HepG2 (cell line): Measurements from ENCODE around the gene KLF16. TPM values are rescaled to one million over a fixed set of nuclear protein-coding genes. Genes with fewer than 3 reads are reported as not detected.

ENCODE experiments used
- ELF4 ChIP-seq: sonication (generic); formaldehyde crosslinking; IDR thresholded peaks from 2 replicates; pipeline ENCODE4 v1.5.0; 2020; ENCODE audit warnings: missing genetic modification reagents, mild to moderate bottlenecking, moderate library complexity, borderline replicate concordance
- EP300 ChIP-seq, 3 experiments: sonication (generic) in 1 of 3; formaldehyde crosslinking in 1 of 3; IDR thresholded peaks; 2 replicates each; pipeline versions ENCODE4 v1.5.1 to v1.6.1; 2011 to 2020; ENCODE audit warnings: low read depth in 2 of 3, low read length in 2 of 3, borderline replicate concordance in 1 of 3, improper control_type of control experiment in 1 of 3, mild to moderate bottlenecking in 1 of 3, missing genetic modification reagents in 1 of 3, moderate library complexity in 1 of 3
- HNRNPK ChIP-seq: fragments of 200-400 bp; formaldehyde crosslinking; IDR thresholded peaks from 2 replicates; pipeline ENCODE4 v1.6.1; 2018; ENCODE audit warnings: low read length, low read depth, moderate library complexity, mild to moderate bottlenecking; ENCODE audit not compliant: poor library complexity, severe bottlenecking
- JUN ChIP-seq: sonication (generic); formaldehyde crosslinking; IDR thresholded peaks from 2 replicates; pipeline ENCODE4 v1.4.0; 2020; ENCODE audit warnings: mild to moderate bottlenecking, missing genetic modification reagents
- MED8 ChIP-seq: sonication (generic); formaldehyde crosslinking; IDR thresholded peaks from 2 replicates; pipeline ENCODE4 v1.8.1; 2023; ENCODE audit warnings: mild to moderate bottlenecking, missing genetic modification reagents; ENCODE audit not compliant: insufficient replicate concordance
- RAD21 ChIP-seq: fragments of 450-650 bp; formaldehyde crosslinking; IDR thresholded peaks from 2 replicates; pipeline ENCODE4 v1.5.0; 2020; ENCODE audit warnings: mild to moderate bottlenecking
- REPIN1 ChIP-seq: sonication (generic); formaldehyde crosslinking; IDR thresholded peaks from 2 replicates; pipeline ENCODE4 v1.8.0; 2022; ENCODE audit warnings: missing genetic modification reagents, low read depth, mild to moderate bottlenecking, borderline replicate concordance
- REST ChIP-seq, 2 experiments: IDR thresholded peaks; 2 replicates each; pipeline ENCODE4 v1.6.1; 2011 to 2012; ENCODE audit warnings: low read length in 2 of 2, borderline replicate concordance in 1 of 2, low read depth in 1 of 2, mild to moderate bottlenecking in 1 of 2, moderate library complexity in 1 of 2
- SIN3A ChIP-seq: IDR thresholded peaks from 2 replicates; pipeline ENCODE4 v1.6.1; 2011; ENCODE audit warnings: low read depth, mild to moderate bottlenecking, control low read depth, low read length, borderline replicate concordance
- ZBTB1 ChIP-seq: sonication (generic); formaldehyde crosslinking; IDR thresholded peaks from 2 replicates; pipeline ENCODE4 v1.4.0; 2020; ENCODE audit warnings: missing genetic modification reagents, borderline replicate concordance
- ZBTB14 ChIP-seq: sonication (generic); formaldehyde crosslinking; IDR thresholded peaks from 2 replicates; pipeline ENCODE4 v1.4.0; 2020; ENCODE audit warnings: missing genetic modification reagents
- ZFAT ChIP-seq: sonication (generic); formaldehyde crosslinking; conservative IDR thresholded peaks from 2 replicates; pipeline ENCODE4 v1.8.1; 2023; ENCODE audit warnings: missing genetic modification reagents, inconsistent platforms
- ZFP1 ChIP-seq: IDR thresholded peaks from 2 replicates; pipeline ENCODE4 v1.6.1; 2016
- ZNF607 ChIP-seq: sonication (generic); formaldehyde crosslinking; IDR thresholded peaks from 2 replicates; pipeline ENCODE4 v1.5.1; 2020; ENCODE audit warnings: missing genetic modification reagents, mild to moderate bottlenecking, borderline replicate concordance
- ZNF713 ChIP-seq: sonication (generic); formaldehyde crosslinking; IDR thresholded peaks from 2 replicates; pipeline ENCODE4 v1.4.0; 2020; ENCODE audit warnings: mild to moderate bottlenecking, missing genetic modification reagents
- ZNF772 ChIP-seq: sonication (generic); formaldehyde crosslinking; IDR thresholded peaks from 2 replicates; pipeline ENCODE4 v1.5.0; 2020; ENCODE audit warnings: mild to moderate bottlenecking, missing genetic modification reagents
- polyA plus RNA-seq, 8 experiments: library from polyadenylated mRNA; depleted of rRNA in 3 of 8; stranded (reverse) in 7 of 8; unstranded in 1 of 8; fragments of >200 nt; fragmentation: Illumina TruSeq in 4 of 8; extraction: Trizol in 4 of 8; gene quantifications; 2 replicates each; pipeline versions ENCODE4 v1.2.1 to v1.2.3, GENCODE V29; 2011 to 2016; ENCODE audit warnings: low read depth in 4 of 8, missing spikeins in 1 of 8, mixed read lengths in 1 of 8; ENCODE audit not compliant: insufficient read depth in 1 of 8
- total RNA-seq, 5 experiments: library from RNA; depleted of rRNA; stranded (reverse); fragments of >200 nt; fragmentation: Illumina TruSeq; extraction: Trizol; gene quantifications; 2 replicates each; pipeline ENCODE4 v1.2.3, GENCODE V29; 2016; ENCODE audit warnings: low read depth in 1 of 5
- TF ChIP-seq, protein P1 (sequence below): sonication (generic); formaldehyde crosslinking; IDR thresholded peaks from 2 replicates; pipeline ENCODE4 v1.4.0; 2020; ENCODE audit warnings: missing genetic modification reagents, borderline replicate concordance

KLF16 gene
- total and polyA plus RNA-seq, 2 of the 13 experiments (the other 11 are each of a cell fraction or from before 2014, with no cell fraction given), result 3.5 to 6.7 TPM

DNA sequence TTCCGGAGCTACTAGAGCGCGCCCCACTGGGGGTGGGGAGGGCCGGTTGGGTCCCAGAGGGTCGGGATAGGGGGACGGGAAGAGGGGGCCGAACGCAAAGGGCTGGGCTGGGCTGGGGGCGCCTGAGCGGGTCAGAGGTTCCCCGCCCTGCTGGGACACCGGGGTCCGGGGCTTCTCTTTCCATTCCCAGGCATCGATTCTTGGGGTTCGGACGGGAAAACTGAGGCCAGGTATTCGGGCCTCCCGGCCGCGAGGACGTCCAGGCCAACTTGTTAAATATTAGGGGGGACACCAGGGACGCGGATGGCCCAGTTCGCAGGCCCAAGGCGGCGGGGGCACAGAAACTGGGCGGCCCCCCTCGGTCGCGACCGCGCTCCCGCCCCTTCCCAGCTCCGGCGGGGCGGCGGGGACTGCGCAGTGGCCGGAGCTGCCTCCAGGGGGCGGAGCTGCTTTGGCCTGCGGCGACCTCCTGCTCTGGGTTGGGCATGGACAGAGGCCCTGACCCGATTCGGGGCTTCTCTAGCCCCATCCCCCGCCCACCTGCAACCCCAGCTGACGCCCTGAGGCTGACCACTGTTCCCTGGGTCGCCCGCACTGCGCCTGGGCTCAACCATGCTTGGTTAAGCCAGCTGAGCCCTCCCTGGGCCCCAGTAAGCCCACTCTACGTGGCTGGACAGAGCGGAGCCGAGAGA, 1.2 kb upstream of the KLF16 start (continued):
- no peak for TF ChIP-seq ZFAT
- TF ChIP-seq SIN3A, result peak; percentile 45; the same call in 1 of the 2 replicates
- TF ChIP-seq EP300 (IDR thresholded peaks at IDR 0.05; ENCODE audit: low read depth in 2 of 2, low read length in 2 of 2), result no peak
- TF ChIP-seq EP300 (CRISPR knock-in tag; IDR thresholded peaks at IDR 0.05; ENCODE audit: borderline replicate concordance), result no peak
- 0 out of 2 replicates have a peak, but pooled peaks have one; percentile 33 for TF ChIP-seq ZNF772 (CRISPR knock-in tag)
- no peak; the same call in none of the 2 replicates for TF ChIP-seq ZNF607 (CRISPR knock-in tag)
- TF ChIP-seq REPIN1 (CRISPR knock-in tag), result peak; percentile 58
- TF ChIP-seq HNRNPK, result peak; percentile 46
- TF ChIP-seq MED8 (CRISPR knock-in tag), result no peak
- peak; percentile 76 for TF ChIP-seq ZBTB14 (CRISPR knock-in tag)
- TF ChIP-seq, protein P1, sequence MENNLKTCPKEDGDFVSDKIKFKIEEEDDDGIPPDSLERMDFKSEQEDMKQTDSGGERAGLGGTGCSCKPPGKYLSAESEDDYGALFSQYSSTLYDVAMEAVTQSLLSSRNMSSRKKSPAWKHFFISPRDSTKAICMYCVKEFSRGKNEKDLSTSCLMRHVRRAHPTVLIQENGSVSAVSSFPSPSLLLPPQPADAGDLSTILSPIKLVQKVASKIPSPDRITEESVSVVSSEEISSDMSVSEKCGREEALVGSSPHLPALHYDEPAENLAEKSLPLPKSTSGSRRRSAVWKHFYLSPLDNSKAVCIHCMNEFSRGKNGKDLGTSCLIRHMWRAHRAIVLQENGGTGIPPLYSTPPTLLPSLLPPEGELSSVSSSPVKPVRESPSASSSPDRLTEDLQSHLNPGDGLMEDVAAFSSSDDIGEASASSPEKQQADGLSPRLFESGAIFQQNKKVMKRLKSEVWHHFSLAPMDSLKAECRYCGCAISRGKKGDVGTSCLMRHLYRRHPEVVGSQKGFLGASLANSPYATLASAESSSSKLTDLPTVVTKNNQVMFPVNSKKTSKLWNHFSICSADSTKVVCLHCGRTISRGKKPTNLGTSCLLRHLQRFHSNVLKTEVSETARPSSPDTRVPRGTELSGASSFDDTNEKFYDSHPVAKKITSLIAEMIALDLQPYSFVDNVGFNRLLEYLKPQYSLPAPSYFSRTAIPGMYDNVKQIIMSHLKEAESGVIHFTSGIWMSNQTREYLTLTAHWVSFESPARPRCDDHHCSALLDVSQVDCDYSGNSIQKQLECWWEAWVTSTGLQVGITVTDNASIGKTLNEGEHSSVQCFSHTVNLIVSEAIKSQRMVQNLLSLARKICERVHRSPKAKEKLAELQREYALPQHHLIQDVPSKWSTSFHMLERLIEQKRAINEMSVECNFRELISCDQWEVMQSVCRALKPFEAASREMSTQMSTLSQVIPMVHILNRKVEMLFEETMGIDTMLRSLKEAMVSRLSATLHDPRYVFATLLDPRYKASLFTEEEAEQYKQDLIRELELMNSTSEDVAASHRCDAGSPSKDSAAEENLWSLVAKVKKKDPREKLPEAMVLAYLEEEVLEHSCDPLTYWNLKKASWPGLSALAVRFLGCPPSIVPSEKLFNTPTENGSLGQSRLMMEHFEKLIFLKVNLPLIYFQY (CRISPR knock-in tag), result peak; percentile 90
- TF ChIP-seq REST (IDR thresholded peaks at IDR 0.05; ENCODE audit: borderline replicate concordance in 1 of 2, low read depth in 1 of 2, low read length in 2 of 2), result no peak
- TF ChIP-seq ELF4 (CRISPR knock-in tag), result 0 out of 2 replicates have a peak, but pooled peaks have one; percentile 58
- TF ChIP-seq JUN (CRISPR knock-in tag), result no peak
- peak; percentile 94 for TF ChIP-seq RAD21 (CRISPR knock-in tag)
- TF ChIP-seq ZFP1 (CRISPR knock-in tag), result 0 out of 2 replicates have a peak, but pooled peaks have one; percentile 16
- no peak for TF ChIP-seq ZNF713 (CRISPR knock-in tag)
- no peak for TF ChIP-seq ZBTB1 (CRISPR knock-in tag)
